Central memory CD4-positive, alpha-beta T cell (primary cell): ENCODE measurements around the gene DOK1.
A peak's percentile ranks its signal among the peaks of the same experiment; 100 is the strongest.
"Not testable (repeated sequence)": the region's sequence is repeated elsewhere in the genome, so short reads cannot be mapped to it uniquely, and the experiment has no call there.

Source experiments
- DNase-seq: peaks from one replicate; pipeline ENCODE4 v3.0.0; 2022

The DOK1 gene

DNA sequence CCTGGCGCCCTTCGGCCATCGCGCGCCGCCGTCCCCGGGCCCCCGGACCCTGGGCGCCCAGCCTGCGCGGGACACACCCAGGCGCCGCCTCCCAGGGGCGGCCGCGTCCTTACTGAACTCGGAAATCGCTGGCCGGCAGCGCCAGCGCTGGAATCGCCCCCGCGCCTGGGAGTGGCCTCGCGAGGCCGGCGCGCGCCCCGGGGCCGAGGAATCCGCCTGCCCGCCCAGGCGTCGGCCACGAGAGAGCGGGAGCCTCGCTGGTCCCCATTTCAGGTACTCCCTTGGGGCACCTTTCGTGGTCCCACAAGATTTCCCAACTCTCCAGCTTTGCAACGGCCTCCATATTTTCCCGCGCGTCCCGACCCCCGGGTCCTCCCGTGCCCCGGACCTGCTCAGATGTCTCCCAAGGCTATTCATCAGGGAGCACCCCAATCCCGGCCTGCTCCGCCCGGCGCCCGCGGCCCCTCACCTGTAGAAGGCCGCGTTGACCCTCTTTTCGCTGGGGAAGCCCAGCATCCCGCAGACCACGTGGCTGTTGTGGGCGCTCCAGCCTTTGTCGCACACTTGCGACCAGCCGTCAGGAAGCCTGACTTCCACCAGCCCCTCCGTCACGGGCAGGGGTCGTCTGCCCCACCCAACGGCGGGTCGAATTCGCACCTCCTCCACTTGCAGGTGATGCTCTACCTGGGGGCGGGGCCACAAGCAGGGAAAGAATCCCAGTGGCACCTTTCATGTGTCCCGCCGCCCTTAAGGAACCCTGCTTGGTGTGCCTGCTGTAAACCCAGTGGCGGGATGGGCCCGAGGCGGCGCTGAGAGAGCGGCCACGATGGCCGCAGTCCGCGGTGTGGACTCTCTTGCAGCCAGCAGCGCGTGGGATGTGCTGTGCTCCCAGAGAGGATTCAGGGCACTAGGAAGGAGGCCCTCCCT is 5.4 kb upstream of the DOK1 start:
- no peak for DNase-seq

DNA sequence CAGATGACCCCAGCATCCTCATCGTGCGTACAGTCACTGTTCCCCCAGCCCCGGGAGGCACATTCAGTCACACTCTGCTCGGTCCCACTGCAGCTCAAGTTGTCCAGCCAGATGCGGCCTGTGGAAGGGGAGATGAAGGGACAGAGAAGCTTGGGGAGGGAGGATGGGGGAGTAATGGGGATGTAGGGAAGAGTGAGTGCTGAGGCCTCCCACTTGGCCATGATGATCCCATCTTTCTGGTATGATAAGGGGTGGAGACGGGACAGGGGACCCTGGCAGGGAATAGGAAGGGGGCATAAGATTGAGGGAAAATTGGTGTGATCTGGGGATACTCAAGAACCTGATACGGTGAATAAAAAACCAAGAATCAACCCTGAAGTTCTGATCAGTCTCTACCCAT is 4.3 kb upstream of the DOK1 start:
- no peak for DNase-seq

DNA sequence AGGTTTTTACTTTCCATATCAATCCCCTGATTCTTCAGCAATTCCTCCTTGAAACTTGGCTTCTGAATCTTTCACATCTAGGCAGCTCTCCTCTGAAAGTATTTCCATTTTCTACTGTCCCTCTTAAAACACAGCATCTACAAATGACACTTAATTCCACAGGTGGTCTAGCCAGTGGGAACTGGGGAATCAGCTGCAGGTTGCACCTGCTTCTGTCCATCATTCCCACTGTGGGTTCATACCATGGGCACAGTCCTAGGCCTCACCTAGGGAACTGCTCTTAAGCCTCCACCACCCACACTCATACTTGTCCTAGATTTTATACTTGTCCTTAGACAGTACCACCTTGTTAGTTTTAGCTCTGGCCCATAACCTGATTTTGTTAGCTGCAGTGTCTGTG is 3.0 kb upstream of the DOK1 start:
- no peak for DNase-seq

DNA sequence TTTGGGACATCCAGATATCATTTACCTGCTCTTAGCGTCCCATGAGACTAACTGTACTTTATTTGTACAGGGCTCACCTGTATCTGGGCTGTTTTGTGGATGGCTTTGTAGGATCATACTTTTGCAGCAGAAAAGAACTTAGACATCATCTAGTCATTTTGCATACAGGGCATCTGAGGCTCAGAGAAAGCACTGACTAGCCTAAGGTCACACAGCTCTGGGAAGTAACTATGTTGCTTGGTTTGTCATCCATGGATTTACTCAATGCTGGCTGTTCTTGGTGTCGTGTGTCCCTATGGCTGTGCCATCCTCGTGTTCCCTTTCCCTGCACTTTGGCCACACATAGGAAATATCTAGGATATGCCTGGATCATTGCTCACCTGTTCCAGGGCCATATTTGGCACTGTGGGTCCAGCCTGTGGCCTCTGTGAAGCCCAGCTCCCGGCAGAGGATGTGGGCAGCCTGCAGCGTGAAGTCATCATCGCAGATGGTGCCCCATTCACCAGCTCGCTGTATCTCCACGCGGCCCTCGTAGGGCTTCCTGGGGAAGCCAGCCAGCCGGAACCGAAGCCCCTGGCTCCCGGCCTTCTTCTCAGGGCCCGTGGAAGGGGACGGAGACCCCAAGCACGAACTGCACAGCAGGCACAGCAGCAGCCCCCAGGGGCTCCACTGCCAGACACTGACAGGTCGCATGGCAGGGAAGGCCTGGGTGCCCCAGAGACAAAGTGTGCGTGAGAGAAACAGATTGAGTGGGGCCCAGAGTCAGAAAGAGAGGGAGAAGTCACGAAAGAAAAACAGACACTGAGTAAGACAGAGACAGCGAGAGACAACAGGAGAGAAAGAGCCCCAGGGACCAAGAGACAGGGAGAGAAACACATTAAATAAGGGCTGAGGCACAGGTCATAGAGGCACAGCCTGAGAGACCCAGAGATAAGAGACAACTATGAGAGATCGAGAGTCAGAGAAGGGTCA is 2.3 kb upstream of the DOK1 start:
- DNase-seq, result no peak

DNA sequence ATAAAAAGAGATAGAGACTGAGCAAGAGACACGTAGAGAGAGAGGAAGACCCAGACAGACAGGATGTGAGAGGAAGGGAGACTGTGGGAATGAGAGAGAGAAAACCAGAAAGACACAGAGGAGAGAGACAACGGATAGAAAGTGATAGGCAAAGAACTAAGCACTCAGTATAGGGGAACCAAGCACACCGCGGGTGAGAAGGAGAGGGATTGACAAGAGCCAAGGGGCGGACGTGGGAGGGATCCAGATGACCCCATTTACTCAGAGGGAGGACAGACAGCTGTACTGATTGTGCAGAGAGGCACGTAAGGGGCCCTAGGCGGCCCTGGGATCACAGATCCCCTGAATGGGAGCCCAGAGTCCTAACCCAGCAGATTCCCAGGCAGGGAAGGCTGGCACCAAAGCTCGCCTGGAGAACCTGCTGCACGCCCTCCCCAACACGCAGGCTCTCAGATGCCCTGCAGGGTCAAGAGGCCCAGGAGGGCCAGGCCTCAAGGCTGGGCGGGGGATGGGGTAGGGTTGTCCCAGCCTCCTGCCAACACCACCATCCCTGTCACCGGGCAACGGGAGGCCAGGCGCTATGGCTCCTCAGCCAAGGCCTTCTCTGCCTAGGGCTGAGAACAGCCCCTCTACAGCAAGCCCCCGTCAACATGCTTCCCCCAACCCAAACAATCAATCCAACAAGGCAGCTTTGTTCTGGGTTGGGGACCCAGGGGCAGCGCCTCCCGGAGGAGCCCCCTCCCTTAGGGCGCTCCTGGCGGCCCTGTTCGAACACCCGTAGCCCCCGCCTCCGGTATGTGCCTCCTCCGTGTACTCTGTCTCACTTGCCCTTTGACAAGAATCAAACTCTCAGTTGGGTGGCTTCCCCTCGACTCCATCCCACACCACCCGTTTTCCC is 1.4 kb upstream of the DOK1 start:
- no peak for DNase-seq

DNA sequence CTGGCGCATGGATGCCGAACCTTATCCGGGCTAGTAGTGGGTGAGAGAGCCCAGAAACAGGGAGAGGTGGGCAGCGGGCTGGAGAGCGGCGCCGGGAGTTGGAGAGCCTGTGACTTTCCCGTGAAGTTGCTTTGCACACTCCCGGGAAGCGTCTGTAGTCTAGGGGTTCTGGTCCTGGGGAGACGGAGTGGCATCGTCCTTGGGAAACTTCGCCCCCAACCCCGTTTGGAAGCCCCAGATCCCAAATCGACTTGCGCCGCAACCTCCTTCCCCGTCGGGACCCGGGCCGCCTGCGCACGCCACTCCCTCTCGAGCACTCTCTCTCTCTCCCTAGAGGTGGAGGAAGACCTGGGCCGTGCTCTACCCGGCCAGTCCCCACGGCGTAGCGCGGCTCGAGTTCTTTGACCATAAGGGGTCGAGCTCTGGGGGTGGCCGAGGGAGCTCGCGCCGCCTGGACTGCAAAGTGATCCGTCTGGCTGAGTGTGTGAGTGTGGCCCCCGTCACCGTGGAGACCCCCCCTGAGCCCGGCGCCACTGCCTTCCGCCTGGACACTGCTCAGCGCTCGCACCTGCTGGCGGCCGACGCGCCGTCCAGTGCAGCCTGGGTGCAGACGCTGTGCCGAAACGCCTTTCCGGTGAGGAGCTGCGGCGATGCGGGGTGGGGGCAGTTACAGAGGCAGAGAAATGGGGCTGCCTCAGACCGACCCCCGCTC is 456 bp downstream of the DOK1 start:
- DNase-seq, result peak; percentile 38

DNA sequence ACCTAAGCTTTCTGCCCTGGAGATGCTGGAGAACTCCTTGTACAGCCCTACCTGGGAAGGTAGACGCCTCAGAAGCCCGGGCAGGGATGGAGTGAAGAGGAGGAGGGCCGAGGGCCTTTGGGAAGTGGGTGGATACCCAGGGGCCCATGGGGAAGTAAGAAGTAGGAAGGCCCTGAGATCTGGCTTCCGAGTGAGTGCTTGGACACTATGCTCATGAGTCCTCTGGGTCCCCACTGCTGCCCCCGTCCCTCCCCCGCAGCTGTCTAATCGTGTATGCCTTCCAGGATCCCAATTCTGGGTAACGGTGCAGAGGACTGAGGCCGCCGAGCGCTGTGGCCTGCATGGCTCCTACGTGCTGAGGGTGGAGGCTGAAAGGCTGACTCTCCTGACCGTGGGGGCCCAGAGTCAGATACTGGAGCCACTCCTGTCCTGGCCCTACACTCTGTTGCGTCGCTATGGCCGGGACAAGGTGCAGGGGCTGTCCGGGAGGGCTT is 1.1 kb downstream of the DOK1 start:
- DNase-seq, result no peak

DNA sequence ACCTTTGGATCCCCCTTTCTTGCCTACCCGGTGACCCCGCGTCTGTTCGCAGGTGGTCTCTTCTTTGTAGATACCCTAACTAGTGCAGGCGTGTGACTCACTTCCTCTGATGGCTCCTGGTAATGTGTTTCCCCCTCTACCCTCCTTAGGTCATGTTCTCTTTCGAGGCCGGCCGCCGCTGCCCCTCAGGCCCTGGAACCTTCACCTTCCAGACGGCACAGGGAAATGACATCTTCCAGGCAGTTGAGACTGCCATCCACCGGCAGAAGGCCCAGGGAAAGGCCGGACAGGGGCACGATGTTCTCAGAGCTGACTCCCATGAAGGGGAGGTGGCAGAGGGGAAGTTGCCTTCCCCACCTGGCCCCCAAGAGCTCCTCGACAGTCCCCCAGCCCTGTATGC is 1.6 kb downstream of the DOK1 start:
- no peak for DNase-seq

DNA sequence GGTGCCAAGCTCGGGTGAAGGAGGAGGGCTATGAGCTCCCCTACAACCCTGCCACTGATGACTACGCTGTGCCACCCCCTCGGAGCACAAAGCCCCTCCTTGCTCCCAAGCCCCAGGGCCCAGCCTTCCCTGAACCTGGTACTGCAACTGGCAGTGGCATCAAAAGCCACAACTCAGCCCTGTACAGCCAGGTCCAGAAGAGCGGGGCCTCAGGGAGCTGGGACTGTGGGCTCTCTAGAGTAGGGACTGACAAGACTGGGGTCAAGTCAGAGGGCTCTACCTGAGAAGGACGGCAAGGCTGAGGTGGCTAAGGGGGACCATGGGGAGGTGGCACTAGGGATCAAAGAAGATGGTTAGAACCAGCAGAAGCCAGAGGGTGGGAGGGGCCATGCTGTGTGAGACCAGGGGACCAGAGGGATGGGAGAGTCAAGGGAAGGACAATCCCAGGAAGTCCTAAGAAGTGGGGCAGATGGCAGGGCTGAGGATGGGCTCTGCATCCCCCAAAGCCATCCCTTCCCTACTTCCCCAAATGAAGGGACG is 2.4 kb downstream of the DOK1 start:
- no peak for DNase-seq

DNA sequence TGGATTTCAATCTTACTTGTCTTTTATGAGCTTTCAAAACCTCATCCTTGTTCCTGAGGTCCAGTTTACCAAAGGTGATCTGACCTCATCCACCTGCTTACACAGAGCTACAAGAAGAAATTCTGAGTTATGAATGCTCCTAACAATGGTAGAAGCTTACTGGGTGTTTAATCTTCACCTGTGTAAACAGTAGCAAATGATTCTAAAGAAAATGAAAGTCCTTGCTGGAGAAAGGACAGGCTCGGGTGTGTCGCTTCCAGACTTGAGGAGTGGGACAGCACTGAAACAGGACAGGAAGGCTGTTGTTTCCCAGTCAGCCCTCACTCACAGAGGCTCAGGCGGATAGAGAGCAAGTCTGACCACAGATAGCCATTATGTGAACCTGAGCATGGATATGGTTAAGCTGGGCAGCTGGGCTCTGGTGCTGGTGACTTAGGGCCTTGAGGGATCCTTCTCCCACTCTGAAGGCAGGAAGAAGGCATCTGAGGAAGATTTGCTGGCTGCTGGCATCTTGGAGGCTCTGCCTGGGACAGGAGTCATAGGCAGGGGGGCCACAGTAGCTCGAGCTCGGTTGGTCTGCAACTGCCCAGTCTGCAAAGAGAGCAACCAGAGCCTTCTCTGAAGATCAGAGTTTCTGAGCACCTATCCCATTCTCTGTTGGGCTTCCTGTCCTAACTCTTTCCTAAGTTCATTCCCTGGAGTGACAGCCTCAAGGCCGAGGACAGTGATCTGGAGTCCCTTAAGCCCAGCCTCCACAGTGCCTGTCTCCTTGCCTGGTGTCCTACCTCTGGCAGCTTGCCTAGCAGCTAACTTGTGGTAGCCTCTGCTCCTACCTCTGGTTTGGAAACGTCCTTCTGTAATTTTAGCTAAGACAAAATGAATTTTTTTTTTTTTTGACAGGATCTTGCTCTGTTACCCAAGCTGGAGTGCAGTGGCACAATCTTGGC is 4.0 kb downstream of the DOK1 start:
- no peak for DNase-seq

DNA sequence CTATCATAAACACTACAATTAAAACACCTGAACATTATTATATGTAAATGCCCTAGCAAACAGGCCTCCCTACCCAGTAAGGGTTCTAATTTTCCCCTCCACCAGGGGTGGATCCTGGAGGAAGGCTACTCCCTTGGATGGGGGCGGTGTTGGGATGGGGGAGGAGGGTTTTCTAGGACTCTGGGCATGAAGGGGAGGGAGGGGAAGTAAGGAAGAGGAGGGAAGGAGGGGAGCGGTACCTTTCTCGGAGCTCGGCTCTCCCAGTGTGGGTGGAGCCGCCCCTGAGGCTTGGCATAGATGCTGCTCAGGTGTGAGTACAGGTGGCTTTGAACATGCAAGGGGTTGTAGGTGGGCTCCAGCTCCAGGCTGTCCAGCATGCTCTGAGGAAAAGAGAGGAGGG is 5.4 kb downstream of the DOK1 start:
- DNase-seq, result no peak

DNA sequence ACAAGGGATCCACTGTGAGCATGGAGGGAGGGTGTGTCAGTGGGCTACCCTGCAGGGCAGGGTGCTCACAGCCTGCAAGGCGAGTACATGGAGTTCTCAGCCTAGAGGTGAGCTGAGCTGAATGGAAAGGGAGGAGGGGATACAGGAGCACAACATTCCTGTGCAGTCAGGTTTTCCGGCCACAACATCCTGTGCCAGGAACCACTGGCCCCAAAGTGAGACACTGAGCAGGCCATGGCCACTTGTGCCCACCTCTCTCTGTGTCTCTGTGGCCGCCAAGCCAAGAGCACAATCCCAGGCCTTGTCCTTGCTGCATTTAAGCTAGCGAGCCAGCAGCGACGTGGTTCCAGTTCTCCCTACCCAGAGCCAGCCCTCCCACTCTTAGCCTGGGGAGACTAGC is 6.1 kb downstream of the DOK1 start:
- DNase-seq, result no peak

DNA sequence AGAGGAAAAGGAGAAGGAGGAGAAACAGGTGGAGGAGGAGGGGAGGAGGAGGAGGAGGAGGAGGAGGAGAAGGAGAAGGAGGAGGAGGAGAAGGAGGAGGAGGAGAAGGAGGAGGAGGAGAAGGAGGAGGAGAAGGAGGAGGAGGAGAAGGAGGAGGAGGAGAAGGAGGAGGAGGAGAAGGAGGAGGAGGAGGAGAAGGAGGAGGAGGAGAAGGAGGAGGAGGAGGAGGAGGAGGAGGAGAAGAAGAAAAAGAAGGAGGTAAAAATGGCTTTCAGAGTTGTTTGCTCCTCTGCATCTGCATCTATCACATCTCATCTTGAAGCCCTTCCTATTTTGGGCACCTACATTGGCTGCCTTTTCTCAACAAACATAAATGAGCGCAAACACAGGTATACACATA is 6.5 kb downstream of the DOK1 start:
- not testable (repeated sequence) for DNase-seq

DNA sequence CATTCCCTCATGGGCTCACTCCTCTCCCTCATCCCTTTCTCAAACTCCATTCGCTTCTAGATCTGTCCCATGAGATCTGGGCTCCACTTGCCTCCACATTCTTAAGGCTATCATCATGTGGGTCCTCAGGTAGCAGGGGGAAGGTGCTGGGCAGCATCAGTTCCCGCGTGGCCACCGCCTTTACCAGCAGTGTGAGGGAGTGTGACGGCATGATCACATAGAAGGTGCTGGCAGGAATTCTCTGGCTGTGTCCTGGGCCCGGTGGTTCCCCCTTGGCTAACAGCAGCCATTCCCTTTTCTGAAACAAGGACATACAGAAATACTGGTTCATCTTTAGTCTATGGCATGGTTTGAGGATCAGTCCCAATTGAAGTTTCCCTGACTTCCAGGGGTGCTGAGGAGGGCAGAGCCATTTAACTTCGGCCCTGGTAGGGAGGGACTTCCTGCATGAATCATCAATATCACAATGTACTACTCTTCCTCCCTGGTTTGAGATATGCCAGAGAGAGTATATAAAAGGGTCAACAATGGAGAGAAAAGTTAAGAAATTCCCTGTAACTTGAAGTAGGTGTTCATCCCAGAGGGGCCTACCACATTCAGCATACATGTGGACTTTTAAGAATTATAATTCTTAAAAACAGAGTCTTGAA is 7.7 kb downstream of the DOK1 start:
- DNase-seq, result no peak

DNA sequence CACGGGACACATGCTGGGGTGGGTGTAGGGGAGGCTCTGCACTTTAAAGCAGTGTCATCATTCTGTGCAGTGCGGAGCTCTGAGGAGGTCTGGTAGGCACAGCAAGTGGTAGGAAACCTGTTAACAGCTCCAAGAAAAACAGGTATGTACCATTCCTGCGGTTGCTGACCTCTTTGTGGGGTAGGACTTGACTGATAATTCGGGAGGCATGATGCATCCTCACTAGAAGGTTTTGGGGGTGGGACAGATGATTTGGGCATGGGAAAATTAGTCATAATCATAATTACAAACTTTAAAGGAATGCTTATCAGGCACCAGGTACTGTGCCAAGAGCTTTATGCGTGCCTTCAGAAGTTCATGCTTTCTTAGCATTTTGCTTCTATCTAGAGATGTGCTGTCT is 9.7 kb downstream of the DOK1 start:
- DNase-seq, result no peak

DNA sequence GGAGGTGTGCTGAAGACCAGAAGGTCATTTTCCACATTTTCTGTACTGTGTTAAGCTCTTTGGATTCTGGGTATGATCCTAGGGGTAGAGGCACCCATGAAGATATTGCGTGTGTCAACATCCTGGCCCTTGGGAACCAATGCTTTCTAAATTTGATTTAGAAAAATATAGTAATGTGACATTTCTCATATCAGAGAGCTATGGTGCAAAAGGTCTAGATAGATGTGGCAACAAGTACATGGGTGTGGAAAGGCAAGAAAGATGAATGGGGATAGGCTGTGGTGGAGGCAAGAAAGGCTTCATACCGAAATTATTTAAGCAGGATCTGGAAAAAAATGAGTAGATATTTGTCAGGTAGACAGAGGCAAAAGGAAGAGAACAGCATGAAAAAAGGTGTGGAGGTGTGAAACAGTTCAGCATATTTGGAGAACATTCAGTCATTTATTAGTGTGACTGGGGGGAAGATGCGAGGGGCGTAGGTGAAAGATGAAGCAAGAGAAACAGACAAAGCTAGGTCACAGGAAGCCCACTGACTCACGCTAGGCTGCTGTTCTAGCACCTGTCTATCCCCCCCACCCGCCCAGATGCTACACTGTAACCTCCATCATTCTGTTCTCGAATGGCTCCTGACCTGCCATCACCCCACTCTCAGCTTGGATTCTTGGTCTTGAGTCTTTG is 11.7 kb downstream of the DOK1 start:
- DNase-seq, result no peak

DNA sequence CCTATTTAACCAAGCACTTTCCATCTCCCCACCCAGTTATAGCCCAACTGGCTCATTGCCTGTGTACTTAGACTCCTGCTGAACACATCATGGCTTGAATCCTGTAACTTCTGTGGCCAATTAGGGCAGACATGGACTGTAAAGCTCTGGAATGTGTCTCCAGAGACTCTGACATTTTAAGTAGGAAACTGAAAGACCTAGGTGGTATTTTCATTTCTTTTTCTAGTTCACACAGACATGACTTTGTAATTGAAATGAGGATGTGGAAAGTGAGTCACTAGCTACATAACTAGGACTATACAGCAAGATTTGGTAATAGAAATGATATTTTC is 12.2 kb downstream of the DOK1 start:
- DNase-seq, result no peak

DNA sequence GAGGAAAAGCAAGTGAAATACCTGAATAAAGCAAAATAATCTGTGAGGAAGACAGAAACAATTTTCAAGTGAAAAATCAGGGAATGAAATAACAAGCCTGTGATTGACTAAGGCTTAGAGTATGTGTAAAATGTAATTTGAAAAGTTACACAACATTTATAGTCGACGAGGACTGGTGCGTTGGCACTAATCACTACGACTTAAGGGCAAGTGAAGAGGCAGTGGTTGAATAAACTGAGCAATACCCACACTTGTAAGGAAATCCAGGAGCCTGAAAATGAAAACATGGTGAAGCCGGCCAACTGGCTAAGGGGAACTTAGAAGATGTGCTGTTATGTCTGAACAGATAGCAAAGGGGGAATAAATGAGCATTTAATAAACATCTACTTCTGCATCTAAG is 13.4 kb downstream of the DOK1 start:
- DNase-seq, result no peak

DNA sequence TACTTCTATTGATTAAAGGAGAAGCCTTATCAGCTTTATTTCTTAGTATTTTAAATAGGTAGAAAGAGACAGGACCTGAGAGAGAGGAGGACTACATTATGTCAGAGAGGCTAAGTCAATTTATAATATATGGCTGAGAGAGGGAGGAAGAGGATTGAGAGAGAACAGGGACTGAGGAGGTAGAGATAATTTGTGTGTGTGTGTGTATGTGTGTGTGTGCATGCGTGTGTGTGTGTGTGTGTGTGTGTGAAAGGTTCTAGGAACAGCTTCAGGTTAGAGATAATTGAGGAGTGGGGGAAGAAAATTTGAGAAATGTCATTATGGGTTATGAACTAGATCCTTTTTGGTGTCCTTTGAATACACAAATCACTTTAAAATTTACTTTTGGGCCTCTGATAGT is 15.2 kb downstream of the DOK1 start:
- DNase-seq, result no peak
